Peyer's patch (tissue), 4 donors: ENCODE measurements around the gene PLEKHM3. TPM values are rescaled to one million over a fixed set of nuclear protein-coding genes. Genes with fewer than 3 reads are reported as not detected.
A peak's percentile ranks its signal among the peaks of the same experiment; 100 is the strongest.

ENCODE experiments used
- DNase-seq, 3 donors: peaks; one replicate each; pipeline ENCODE4 v3.0.0-alpha.2; 2017 to 2019
- H3K27ac ChIP-seq, 4 donors: fragments of 200-600 bp; sonication (generic); one replicate each; pipeline ENCODE4 v1.5.1; 2016 to 2019
- H3K27me3 ChIP-seq, 2 donors: fragments of 200-600 bp; sonication (generic); one replicate each; pipeline ENCODE4 v1.5.1; 2019
- H3K36me3 ChIP-seq, 3 donors: fragments of 200-600 bp; sonication (generic); one replicate each; pipeline ENCODE4 v1.5.1; 2016 to 2019
- H3K4me1 ChIP-seq, 4 donors: fragments of 200-600 bp; sonication (generic); one replicate each; pipeline ENCODE4 v1.5.1; 2016 to 2019
- H3K4me3 ChIP-seq, 4 donors: fragments of 200-600 bp; sonication (generic); 1 replicate in 3 of 4; 2 replicates in 1 of 4; pipeline ENCODE4 v1.5.1; 2016 to 2019; ENCODE audit warnings: mild to moderate bottlenecking in 1 of 4
- H3K9me3 ChIP-seq, 4 donors: fragments of 200-600 bp; sonication (generic); one replicate each; pipeline ENCODE4 v1.5.1; 2016 to 2019; ENCODE audit warnings: mild to moderate bottlenecking in 1 of 4
- POLR2A ChIP-seq, 2 donors: fragments of 450-650 bp; IDR thresholded peaks; one replicate each; pipeline ENCODE4 v1.5.1; 2017; ENCODE audit warnings: antibody characterized with exemption in 2 of 2, mild to moderate bottlenecking in 2 of 2, moderate library complexity in 2 of 2
- total RNA-seq, 4 donors: library from RNA; depleted of rRNA; stranded (reverse); fragments of >200 nt; gene quantifications; one replicate each; pipeline ENCODE4 v1.1.0, GENCODE V29; 2016
- TF ChIP-seq, protein P1 (sequence below), 6 experiments: fragments of 450-650 bp in 4 of 6; fragments of 200-600 bp in 2 of 6; sonication (generic) in 1 of 6; IDR thresholded peaks; one replicate each; pipeline ENCODE4 v1.5.1; 2017 to 2019; ENCODE audit warnings: antibody characterized with exemption in 6 of 6, mild to moderate bottlenecking in 3 of 6, moderate library complexity in 1 of 6

PLEKHM3 gene
- total RNA-seq, 4 donors from 2014 or later: 14.4 to 45.4 (median 22.7) TPM

- Histone ChIP-seq H3K27me3 (no peaks in the 10 kb centered on the region), H3K9me3 (no peaks in the 10 kb centered on the region), H3K4me1 (no peaks in the 10 kb centered on the region), H3K27ac (no peak overlapping the region), H3K36me3 (no peaks in the 10 kb centered on the region), H3K4me3 (no peak overlapping the region)
- no peak for DNase-seq
- TF ChIP-seq, protein P1, sequence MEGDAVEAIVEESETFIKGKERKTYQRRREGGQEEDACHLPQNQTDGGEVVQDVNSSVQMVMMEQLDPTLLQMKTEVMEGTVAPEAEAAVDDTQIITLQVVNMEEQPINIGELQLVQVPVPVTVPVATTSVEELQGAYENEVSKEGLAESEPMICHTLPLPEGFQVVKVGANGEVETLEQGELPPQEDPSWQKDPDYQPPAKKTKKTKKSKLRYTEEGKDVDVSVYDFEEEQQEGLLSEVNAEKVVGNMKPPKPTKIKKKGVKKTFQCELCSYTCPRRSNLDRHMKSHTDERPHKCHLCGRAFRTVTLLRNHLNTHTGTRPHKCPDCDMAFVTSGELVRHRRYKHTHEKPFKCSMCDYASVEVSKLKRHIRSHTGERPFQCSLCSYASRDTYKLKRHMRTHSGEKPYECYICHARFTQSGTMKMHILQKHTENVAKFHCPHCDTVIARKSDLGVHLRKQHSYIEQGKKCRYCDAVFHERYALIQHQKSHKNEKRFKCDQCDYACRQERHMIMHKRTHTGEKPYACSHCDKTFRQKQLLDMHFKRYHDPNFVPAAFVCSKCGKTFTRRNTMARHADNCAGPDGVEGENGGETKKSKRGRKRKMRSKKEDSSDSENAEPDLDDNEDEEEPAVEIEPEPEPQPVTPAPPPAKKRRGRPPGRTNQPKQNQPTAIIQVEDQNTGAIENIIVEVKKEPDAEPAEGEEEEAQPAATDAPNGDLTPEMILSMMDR (IDR thresholded peaks at IDR 0.05): no peak
- TF ChIP-seq POLR2A (IDR thresholded peaks at IDR 0.05): no peak
Measured at GRCh38 chr2:208066016-208066415, 40.7 kb upstream of the PLEKHM3 start.

DNA sequence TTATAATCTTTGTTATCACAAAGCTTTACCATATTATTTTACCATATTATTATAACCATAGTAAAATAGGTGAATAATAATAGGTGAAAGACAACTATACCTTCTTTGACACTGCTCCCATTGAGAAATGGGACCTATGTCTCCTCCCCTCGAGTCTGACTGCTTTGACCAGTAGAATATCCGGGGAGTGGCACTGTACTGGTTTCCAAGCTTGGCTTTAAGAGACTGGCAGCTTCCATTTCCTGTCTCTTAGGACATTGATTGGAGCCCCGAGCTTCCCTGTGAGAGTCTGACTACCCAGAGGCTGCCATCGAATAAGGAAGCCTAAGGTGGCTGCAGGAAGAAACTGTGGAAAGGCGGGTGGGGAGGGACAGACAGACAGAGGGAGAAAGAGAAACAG, 40.1 kb upstream of the PLEKHM3 start:
- TF ChIP-seq, protein P1 (IDR thresholded peaks at IDR 0.05): no peak
- no peak for TF ChIP-seq POLR2A (IDR thresholded peaks at IDR 0.05)
- Histone ChIP-seq H3K4me3 (no peak overlapping the region), H3K36me3 (no peaks in the 10 kb centered on the region), H3K27me3 (no peaks in the 10 kb centered on the region), H3K9me3 (no peaks in the 10 kb centered on the region), H3K4me1 (no peaks in the 10 kb centered on the region), H3K27ac (no peak overlapping the region)
- DNase-seq: no peak

- H3K4me1 ChIP-seq: no peaks in the 10 kb centered on the region
- TF ChIP-seq, protein P1 (IDR thresholded peaks at IDR 0.05): no peak
- TF ChIP-seq POLR2A (IDR thresholded peaks at IDR 0.05): no peak
- no peak overlapping the region for H3K27ac ChIP-seq
- H3K36me3 ChIP-seq: no peaks in the 10 kb centered on the region
- H3K4me3 ChIP-seq: no peak overlapping the region
- H3K27me3 ChIP-seq: no peaks in the 10 kb centered on the region
- H3K9me3 ChIP-seq: no peaks in the 10 kb centered on the region
- DNase-seq: no peak
Measured at GRCh38 chr2:208064220-208064961, 39.1 kb upstream of the PLEKHM3 start.

DNA sequence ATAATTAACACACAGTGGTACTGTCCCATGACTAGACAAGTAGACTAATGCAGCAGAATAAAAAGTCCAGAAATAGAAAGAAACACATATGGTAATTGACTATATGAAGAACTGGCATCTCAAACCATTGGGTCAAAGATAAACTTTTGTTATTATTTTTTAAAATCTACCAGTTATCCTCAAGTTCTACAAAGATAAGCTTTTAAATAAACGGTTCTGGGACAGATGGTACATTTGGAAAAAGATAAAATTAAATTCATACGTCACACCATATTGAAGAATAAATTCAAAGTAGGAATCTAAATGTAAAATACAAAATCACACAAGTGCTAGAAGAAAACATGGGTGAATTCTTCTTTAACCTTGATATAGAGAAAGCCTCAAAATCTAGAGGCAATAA, 37.6 kb upstream of the PLEKHM3 start:
- Histone ChIP-seq H3K27ac (no peak overlapping the region), H3K9me3 (no peaks in the 10 kb centered on the region), H3K27me3 (no peaks in the 10 kb centered on the region), H3K36me3 (no peaks in the 10 kb centered on the region), H3K4me1 (no peaks in the 10 kb centered on the region), H3K4me3 (no peak overlapping the region)
- no peak for DNase-seq
- TF ChIP-seq, protein P1 (IDR thresholded peaks at IDR 0.05): no peak
- TF ChIP-seq POLR2A (IDR thresholded peaks at IDR 0.05): no peak

DNA sequence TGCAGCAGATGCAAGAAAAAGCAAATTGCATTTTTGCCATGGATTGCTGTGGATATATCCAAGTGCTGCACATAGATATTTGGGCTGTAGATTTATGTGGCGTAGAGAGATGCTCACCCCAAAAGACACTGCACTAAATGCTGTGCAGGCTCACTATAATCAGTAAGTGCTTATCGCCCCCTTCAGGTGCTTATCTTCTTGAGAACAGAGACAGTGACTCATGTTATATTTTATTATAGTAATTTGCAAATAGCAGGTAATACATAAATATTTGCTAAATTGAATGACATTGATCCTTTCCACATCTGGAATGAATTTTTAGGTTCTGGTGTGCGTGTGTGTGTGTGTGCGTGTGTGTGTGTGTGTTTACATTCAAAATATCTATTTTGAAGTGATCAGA, 36.8 kb upstream of the PLEKHM3 start:
- H3K36me3 ChIP-seq: no peaks in the 10 kb centered on the region
- no peaks in the 10 kb centered on the region for H3K9me3 ChIP-seq
- DNase-seq: no peak
- TF ChIP-seq POLR2A (IDR thresholded peaks at IDR 0.05): no peak
- TF ChIP-seq, protein P1 (IDR thresholded peaks at IDR 0.05): peak in 4 of 6 experiments; percentile 26 to 64 (median 60)
- H3K4me1 ChIP-seq: no peaks in the 10 kb centered on the region
- no peak overlapping the region for H3K4me3 ChIP-seq
- H3K27ac ChIP-seq: no peak overlapping the region
- H3K27me3 ChIP-seq: no peaks in the 10 kb centered on the region
